Neural progenitor cell (in vitro differentiated cells): Measurements from ENCODE around the gene PHB1.

Experiments
- EZH2 ChIP-seq: fragments of 200-600 bp; sonication (generic); IDR thresholded peaks from 2 replicates; pipeline ENCODE4 v1.6.1; 2017; ENCODE audit warnings: antibody characterized with exemption, mild to moderate bottlenecking, moderate library complexity
- TF ChIP-seq, protein P1 (sequence below): fragments of 200-600 bp; sonication (generic); IDR thresholded peaks from 2 replicates; pipeline ENCODE4 v1.5.1; 2017; ENCODE audit warnings: antibody characterized with exemption, mild to moderate bottlenecking

DNA sequence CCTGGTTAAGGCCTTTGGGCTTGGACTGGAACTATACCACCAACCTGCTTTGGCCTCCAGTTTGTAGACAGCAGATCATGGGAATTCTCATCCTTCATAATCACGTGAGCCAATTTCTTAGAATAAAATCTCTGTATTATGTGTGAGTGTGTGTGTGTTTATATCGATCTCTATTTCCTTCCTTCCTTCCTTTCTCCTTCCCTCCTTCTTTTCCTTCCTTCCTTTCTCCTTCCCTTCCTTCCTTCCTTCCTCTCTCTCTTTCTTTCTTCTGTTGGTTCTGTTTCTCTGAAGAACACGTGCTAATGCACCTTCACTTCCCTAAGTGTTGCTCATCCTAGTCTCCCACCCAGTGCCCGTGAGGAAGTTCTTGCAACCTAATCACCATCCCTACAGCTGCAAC lies 35.5 kb upstream of the PHB1 start:
- TF ChIP-seq EZH2: no peak
- TF ChIP-seq, protein P1, sequence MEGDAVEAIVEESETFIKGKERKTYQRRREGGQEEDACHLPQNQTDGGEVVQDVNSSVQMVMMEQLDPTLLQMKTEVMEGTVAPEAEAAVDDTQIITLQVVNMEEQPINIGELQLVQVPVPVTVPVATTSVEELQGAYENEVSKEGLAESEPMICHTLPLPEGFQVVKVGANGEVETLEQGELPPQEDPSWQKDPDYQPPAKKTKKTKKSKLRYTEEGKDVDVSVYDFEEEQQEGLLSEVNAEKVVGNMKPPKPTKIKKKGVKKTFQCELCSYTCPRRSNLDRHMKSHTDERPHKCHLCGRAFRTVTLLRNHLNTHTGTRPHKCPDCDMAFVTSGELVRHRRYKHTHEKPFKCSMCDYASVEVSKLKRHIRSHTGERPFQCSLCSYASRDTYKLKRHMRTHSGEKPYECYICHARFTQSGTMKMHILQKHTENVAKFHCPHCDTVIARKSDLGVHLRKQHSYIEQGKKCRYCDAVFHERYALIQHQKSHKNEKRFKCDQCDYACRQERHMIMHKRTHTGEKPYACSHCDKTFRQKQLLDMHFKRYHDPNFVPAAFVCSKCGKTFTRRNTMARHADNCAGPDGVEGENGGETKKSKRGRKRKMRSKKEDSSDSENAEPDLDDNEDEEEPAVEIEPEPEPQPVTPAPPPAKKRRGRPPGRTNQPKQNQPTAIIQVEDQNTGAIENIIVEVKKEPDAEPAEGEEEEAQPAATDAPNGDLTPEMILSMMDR: no peak
